Measurements from ENCODE around the gene APOM.

Gene APOM

GRCh38 chr6:31631681-31632278 lies 23.9 kb upstream of the APOM start:
- DNase-seq, result no peak

- no peak for DNase-seq
Measured at GRCh38 chr6:31632279-31632946, 23.3 kb upstream of the APOM start.

GRCh38 chr6:31633447-31633846 lies 22.2 kb upstream of the APOM start:
- DNase-seq, result no peak

- DNase-seq, result no peak
Measured at GRCh38 chr6:31634131-31634530, 21.6 kb upstream of the APOM start.

- DNase-seq, result no peak
Measured at GRCh38 chr6:31634969-31635575, 20.6 kb upstream of the APOM start.

- DNase-seq, result no peak
Measured at GRCh38 chr6:31636698-31637596, 18.7 kb upstream of the APOM start.

GRCh38 chr6:31639043-31639442 lies 16.7 kb upstream of the APOM start:
- DNase-seq, result no peak

- no peak for DNase-seq
Measured at GRCh38 chr6:31639449-31639861, 16.2 kb upstream of the APOM start.

GRCh38 chr6:31640612-31641011 lies 15.1 kb upstream of the APOM start:
- DNase-seq, result no peak

- no peak for DNase-seq
Measured at GRCh38 chr6:31641370-31641769, 14.3 kb upstream of the APOM start.

- DNase-seq, result no peak
Measured at GRCh38 chr6:31642798-31643570, 12.7 kb upstream of the APOM start.

GRCh38 chr6:31643818-31644454 lies 11.8 kb upstream of the APOM start:
- DNase-seq, result no peak

- DNase-seq, result no peak
Measured at GRCh38 chr6:31645325-31645724, 10.4 kb upstream of the APOM start.

- DNase-seq, result peak in 1 of 5 donors; percentile 78
Measured at GRCh38 chr6:31651602-31652191, 4.0 kb upstream of the APOM start.

GRCh38 chr6:31652925-31653724 lies 2.6 kb upstream of the APOM start:
- peak in 4 of 5 donors; percentile 68 to 85 (median 78) for DNase-seq

- no peak for DNase-seq
Measured at GRCh38 chr6:31654574-31655348, 933 bp upstream of the APOM start.

- peak in 1 of 5 donors; percentile 62 for DNase-seq
Measured at GRCh38 chr6:31657406-31658157, 1.9 kb downstream of the APOM start.

- DNase-seq, result no peak
Measured at GRCh38 chr6:31658158-31658688, 2.5 kb downstream of the APOM start.

All from T-helper 1 cell (primary cell).